GM12891 (cell line): ENCODE results near the gene PELI3.
A peak's percentile ranks its signal among the peaks of the same experiment; 100 is the strongest.

ENCODE experiments used
- DNase-seq: peaks from one replicate; pipeline ENCODE4 v3.0.0; 2011; ENCODE audit warnings: low spot score; ENCODE audit not compliant: insufficient read length
- FAIRE-seq: peaks from 2 replicates; lab custom pipeline; 2011; peaks lifted over from hg19 to GRCh38; lab: Jason Lieb, UNC
- PAX5 ChIP-seq: IDR thresholded peaks from 2 replicates; pipeline ENCODE4 v1.6.1; 2011; ENCODE audit warnings: low read length, moderate library complexity, mild to moderate bottlenecking; ENCODE audit not compliant: insufficient read depth, severe bottlenecking
- POLR2A ChIP-seq: IDR thresholded peaks from 2 replicates; pipeline ENCODE4 v1.6.1; 2011; ENCODE audit warnings: low read depth, low read length, control low read depth
- POLR2AphosphoS5 ChIP-seq: IDR thresholded peaks from 2 replicates; pipeline ENCODE4 v1.6.1; 2011; ENCODE audit warnings: low read depth, low read length, control low read depth
- POU2F2 ChIP-seq: IDR thresholded peaks from 2 replicates; pipeline ENCODE4 v1.6.1; 2011; ENCODE audit warnings: low read depth, mild to moderate bottlenecking, control low read depth, low read length, moderate library complexity
- SPI1 ChIP-seq: IDR thresholded peaks from 2 replicates; pipeline ENCODE4 v1.6.1; 2011; ENCODE audit warnings: low read depth, low read length, control low read depth
- TAF1 ChIP-seq: IDR thresholded peaks from 2 replicates; pipeline ENCODE4 v1.6.1; 2011; ENCODE audit warnings: low read depth, low read length, control low read depth

Gene PELI3

DNA sequence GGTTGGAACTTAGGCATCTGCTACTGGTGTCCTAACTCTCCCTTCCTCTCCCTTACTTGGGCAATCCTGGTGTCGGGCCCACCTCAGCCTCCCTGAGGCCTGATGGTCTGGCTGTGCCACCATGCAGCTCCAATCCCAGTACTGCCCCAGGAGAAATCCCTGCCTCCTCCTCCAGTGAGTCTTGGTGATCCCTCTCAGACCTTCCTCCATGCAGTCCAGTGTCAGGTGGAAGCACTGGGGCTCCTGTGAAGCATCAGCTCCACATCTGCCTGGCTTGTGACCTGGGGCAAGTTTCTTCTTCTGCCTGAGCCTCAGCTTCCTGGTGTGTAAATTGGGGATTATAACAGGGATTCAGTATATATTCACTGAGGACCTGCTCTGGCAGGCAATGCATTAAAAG is 1.8 kb upstream of the PELI3 start:
- no peak for FAIRE-seq
- no peak for DNase-seq
- TF ChIP-seq POLR2AphosphoS5 (no peak), SPI1 (no peak), POLR2A (no peak), PAX5 (no peak), TAF1 (no peak), POU2F2 (no peak)

DNA sequence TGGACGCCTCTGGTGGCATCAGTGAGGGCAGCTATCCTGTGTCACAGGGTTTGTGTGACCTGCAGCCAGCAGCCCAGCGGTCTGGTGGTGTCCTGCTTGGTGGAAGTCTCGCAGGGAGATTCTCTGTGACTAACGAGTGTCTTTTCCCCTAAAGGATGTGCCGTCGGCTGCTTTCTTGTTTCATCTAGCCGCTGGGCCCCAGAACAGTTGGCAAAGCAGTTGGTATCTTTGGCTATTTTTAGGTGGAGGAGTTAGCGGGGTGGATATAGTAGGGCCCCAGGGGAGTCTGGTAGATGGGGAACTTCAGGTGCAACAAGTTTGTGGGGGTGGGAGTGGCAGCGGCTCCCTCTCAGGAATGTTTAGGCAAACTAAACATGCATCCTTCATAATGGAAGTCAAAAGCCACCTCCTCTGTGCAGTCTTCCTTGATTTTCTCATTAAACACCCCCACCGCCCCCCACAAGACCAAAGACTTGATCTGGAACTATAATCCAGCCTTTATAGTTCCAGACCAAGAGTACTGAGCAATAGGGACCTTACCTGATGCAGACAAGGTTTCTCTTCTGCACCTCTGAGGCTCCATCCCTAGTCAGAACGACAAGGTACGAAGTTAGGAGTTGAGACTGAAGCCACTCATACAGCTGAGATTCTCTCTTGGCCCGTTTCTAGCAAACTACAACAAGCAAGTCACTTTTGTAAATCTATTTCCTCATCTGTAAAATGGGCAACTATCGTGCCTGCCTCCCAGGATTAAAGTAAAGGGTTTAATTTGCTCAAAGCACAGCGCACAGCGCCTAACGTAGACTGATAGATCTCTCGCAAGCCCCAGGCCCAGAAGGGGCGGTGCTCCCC is 1.1 kb upstream of the PELI3 start:
- DNase-seq: no peak
- FAIRE-seq: peak; percentile 65
- TF ChIP-seq PAX5 (no peak), POLR2AphosphoS5 (no peak), POLR2A (no peak), POU2F2 (no peak), TAF1 (no peak), SPI1 (no peak)

DNA sequence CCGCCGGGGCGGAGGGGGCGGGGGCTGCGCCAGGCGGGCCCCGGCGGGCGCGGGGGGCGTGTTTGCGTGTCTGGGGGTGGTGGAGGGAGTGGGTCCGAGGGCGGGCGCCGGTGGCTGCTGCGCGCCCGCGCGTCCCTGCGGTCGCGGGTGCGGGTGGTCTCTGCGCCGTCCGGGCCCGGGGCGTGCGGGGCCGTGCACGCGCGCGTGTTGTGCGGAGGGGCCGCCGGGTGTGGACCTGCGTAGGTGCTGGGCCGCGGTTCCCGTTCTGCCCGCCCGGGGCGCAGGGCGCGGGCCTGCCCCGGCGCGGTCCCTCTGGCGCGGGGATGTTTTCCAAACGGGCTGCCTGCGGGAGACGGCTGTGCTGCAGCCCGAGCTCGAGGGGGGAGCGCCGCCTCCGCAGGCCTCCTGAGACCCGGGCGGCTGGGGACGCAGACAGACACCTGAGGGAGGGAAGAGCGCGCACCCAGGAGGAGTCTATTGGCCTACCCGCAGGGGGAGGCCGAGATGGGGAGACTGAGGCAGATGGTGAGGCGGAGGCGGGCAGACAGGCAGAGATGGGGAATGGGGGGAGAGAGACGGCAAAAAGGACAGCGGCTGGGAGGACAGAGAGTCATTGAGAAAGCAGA is 442 bp downstream of the PELI3 start:
- FAIRE-seq (peak; percentile 26), DNase-seq (no peak)
- no peak for TF ChIP-seq PAX5
- no peak for TF ChIP-seq SPI1
- TF ChIP-seq POLR2A: no peak
- no peak for TF ChIP-seq POU2F2
- no peak for TF ChIP-seq TAF1
- no peak for TF ChIP-seq POLR2AphosphoS5

DNA sequence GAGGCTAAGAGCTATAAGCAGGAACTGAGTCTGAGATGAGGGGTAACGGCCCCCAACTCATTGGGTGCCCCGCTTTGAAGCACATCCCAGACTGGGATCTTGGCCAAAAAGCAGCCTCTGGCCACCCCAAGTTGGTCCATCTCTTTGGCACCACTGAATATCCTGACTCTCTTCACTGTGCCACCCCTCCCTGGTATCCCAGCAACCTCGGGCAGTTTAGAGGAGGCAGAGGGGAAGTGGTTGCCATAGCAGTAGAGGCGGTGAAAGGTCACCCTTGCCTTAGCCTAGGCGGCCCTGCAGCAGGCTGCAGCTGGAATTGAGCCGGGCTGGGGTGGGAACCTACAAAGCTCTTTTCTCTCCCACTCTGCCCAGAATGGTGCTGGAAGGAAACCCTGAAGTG is 1.1 kb downstream of the PELI3 start:
- no peak for TF ChIP-seq POU2F2
- TF ChIP-seq POLR2AphosphoS5: no peak
- TF ChIP-seq PAX5: no peak
- TF ChIP-seq TAF1: no peak
- TF ChIP-seq SPI1: no peak
- TF ChIP-seq POLR2A: no peak
- FAIRE-seq: no peak
- DNase-seq: no peak

DNA sequence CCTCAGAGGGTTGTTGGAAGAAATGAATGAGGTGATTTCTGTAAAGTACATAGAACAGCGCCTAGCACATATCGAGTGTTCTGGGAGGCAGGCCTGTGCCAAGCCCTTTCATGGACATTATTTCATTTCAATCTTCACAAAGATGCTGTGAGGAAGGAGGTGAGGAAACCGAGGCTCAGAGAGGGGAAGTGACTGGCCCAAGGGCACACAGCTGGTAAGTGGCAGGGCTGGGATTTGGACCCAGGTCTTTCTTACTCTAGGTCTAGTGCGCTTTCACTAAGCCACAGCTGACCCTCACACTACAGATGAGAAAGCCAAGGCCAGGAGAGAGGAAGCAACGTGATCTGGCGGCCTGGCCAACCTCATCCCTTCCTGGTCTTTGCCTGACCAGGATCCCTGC is 2.0 kb downstream of the PELI3 start:
- no peak for FAIRE-seq
- no peak for DNase-seq
- TF ChIP-seq POLR2A: no peak
- no peak for TF ChIP-seq PAX5
- TF ChIP-seq SPI1: no peak
- no peak for TF ChIP-seq POU2F2
- no peak for TF ChIP-seq POLR2AphosphoS5
- no peak for TF ChIP-seq TAF1

DNA sequence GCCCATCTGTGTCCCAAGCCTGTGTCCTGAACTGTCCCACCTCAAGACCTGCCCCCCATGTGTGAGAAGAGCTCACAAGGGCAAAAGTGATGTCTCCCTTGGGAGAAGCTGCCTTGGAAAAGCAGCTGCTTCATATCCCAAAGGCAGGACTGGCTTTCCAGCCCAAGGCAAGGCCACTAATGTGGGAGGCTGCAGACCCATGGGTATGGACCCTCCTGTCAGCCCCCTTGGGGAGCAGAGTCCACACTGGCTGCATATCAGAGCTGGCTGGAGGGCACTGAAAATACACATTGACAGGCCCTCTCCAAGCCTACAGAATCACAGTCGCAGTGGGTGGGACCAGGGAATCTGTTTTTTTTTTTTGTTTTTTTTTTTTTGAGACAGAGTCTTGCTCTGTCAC is 2.7 kb downstream of the PELI3 start:
- no peak for FAIRE-seq
- TF ChIP-seq TAF1 (no peak), SPI1 (no peak), PAX5 (no peak), POU2F2 (no peak), POLR2A (no peak), POLR2AphosphoS5 (no peak)
- no peak for DNase-seq

DNA sequence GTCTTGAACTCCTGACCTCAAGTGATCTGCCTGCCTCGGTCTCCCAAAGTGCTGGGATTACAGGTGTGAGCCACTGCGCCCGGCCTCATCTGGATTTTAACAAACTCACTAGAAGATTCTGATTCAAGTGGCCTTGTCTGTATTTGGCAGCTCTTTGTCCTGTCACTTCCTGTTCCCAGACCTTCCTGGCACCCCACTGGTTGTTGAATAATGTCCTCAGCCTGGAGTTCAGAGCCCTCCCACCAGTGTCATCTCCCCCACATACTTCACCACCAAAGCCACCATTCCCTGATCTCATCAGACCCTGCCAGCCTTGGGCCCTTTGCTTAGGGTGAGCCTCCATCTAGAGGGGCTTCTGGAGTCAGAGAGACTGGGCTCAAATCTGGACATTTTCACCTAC is 3.3 kb downstream of the PELI3 start:
- no peak for TF ChIP-seq POU2F2
- TF ChIP-seq PAX5: no peak
- DNase-seq (no peak), FAIRE-seq (no peak)

DNA sequence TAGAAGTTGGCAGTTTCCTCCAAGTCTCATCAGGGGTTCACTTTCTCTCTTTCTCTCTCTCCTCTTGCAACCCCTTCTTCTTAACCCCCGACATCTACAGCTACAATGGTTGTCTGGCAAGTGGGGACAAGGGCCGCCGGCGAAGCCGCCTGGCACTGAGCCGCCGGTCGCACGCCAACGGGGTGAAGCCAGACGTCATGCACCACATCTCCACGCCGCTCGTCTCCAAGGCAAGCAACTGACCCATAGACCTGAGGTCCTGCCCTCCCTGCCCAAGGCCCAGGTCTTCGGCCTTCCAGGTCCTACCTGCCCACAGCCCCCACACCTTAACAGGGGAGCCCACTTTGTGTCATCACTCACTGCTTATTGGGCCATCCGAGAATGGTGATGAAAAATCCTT is 4.4 kb downstream of the PELI3 start:
- DNase-seq (no peak), FAIRE-seq (no peak)
- TF ChIP-seq PAX5: no peak
- no peak for TF ChIP-seq TAF1
- no peak for TF ChIP-seq SPI1
- TF ChIP-seq POU2F2: no peak
- TF ChIP-seq POLR2A: no peak
- no peak for TF ChIP-seq POLR2AphosphoS5

DNA sequence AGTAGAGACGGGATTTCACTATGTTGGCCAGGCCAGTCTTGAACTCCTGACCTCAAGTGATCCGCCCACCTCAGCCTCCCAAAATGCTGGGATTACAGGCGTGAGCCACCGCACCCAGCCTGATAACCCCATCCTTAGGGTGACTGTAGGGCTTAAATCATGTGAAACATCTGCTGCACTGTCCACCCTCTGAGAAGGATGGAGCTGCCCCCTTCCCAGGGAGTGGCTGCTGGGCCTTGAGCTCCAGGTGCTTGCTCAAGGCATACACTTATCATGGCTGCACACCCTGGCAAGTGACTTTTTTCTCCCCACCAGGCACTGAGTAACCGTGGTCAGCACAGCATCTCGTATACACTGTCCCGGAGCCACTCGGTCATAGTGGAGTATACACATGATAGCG is 5.3 kb downstream of the PELI3 start:
- TF ChIP-seq POLR2AphosphoS5: no peak
- TF ChIP-seq TAF1: no peak
- TF ChIP-seq SPI1: no peak
- no peak for TF ChIP-seq POU2F2
- no peak for TF ChIP-seq PAX5
- no peak for TF ChIP-seq POLR2A
- FAIRE-seq: no peak

DNA sequence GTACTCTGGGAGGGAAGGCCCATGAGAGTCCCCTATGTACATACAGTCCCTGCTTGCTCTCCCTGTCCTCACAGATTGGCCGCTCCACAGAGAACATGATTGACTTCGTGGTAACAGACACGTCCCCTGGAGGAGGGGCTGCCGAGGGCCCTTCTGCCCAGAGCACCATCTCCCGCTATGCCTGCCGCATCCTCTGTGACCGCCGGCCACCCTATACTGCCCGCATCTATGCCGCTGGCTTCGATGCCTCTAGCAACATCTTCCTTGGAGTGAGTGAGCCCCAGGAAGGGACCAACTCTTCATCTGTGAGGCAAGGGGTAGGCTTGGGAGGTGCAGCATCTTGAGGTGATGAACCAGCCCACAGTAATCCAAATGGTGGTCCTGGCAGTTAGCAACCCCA is 6.5 kb downstream of the PELI3 start:
- DNase-seq (no peak), FAIRE-seq (no peak)
- TF ChIP-seq POLR2A: no peak
- TF ChIP-seq SPI1: no peak
- no peak for TF ChIP-seq POLR2AphosphoS5
- no peak for TF ChIP-seq PAX5
- TF ChIP-seq TAF1: no peak
- no peak for TF ChIP-seq POU2F2

More for the DNA sequence above, 5.3 kb downstream of the PELI3 start:
- DNase-seq: no peak
